ENCODE data around the gene APOM.

The APOM gene

GRCh38 chr6:31663961-31664789 is 8.5 kb downstream of the APOM start:
- H3K9me3 ChIP-seq: no peaks in the 10 kb centered on the region
- no peaks in the 10 kb centered on the region for H3K27me3 ChIP-seq
- no peak for TF ChIP-seq CTCF (IDR thresholded peaks at IDR 0.05)
- H3K4me3 ChIP-seq (ENCODE audit: low read depth in 1 of 2, low read length in 1 of 2): peak overlapping the region; percentile 81 to 97
- H3K36me3 ChIP-seq: peaks cover 50% of the 10 kb centered on the region
- peaks cover 55 to 67% of the 10 kb centered on the region in 2 experiments for H3K4me1 ChIP-seq (ENCODE audit: control insufficient read depth in 1 of 2, insufficient read depth in 1 of 2, low read depth in 1 of 2, low read length in 1 of 2)
- peak overlapping the region; percentile 96 for H3K27ac ChIP-seq

GRCh38 chr6:31664790-31665500 is 9.3 kb downstream of the APOM start, which contains the start of gene GPANK1:
GPANK1 (minus strand) TSS chr6:31664997; CDS start chr6:31664478, 519 bp downstream.
- Histone ChIP-seq H3K36me3 (peaks cover 57% of the 10 kb centered on the region), H3K4me3 (ENCODE audit: low read depth in 1 of 2, low read length in 1 of 2) (peak within 1 kb of the TSS; percentile 81 to 97), H3K27ac (peak within 1 kb of the TSS; percentile 96), H3K27me3 (no peaks in the 10 kb centered on the region), H3K4me1 (ENCODE audit: control insufficient read depth in 1 of 2, insufficient read depth in 1 of 2, low read depth in 1 of 2, low read length in 1 of 2) (peaks cover 47 to 59% of the 10 kb centered on the region in 2 experiments), H3K9me3 (no peaks in the 10 kb centered on the region)
- no peak for TF ChIP-seq CTCF (IDR thresholded peaks at IDR 0.05)

GRCh38 chr6:31665501-31666336 is 10.0 kb downstream of the APOM start, which contains the start of gene CSNK2B:
CSNK2B (plus strand) TSS chr6:31666080; CDS start chr6:31666832, 752 bp downstream.
- Histone ChIP-seq H3K27ac (peak within 1 kb of the TSS; percentile 96), H3K9me3 (no peaks in the 10 kb centered on the region), H3K4me3 (ENCODE audit: low read depth in 1 of 2, low read length in 1 of 2) (peak within 1 kb of the TSS; percentile 81 to 97), H3K36me3 (peaks cover 65% of the 10 kb centered on the region), H3K4me1 (ENCODE audit: control insufficient read depth in 1 of 2, insufficient read depth in 1 of 2, low read depth in 1 of 2, low read length in 1 of 2) (peaks cover 41 to 52% of the 10 kb centered on the region in 2 experiments), H3K27me3 (no peaks in the 10 kb centered on the region)
- TF ChIP-seq CTCF (IDR thresholded peaks at IDR 0.05): peak; percentile 49

- Histone ChIP-seq H3K27me3 (no peaks in the 10 kb centered on the region), H3K4me3 (ENCODE audit: low read depth in 1 of 2, low read length in 1 of 2) (peak overlapping the region; percentile 81 to 97), H3K9me3 (no peaks in the 10 kb centered on the region), H3K36me3 (peaks cover 69% of the 10 kb centered on the region), H3K27ac (peak overlapping the region; percentile 96), H3K4me1 (ENCODE audit: control insufficient read depth in 1 of 2, insufficient read depth in 1 of 2, low read depth in 1 of 2, low read length in 1 of 2) (peaks cover 35 to 46% of the 10 kb centered on the region in 2 experiments)
- TF ChIP-seq CTCF (IDR thresholded peaks at IDR 0.05): no peak
Observed at GRCh38 chr6:31666337-31666965, 10.8 kb downstream of the APOM start.

GRCh38 chr6:31669676-31670075 is 14.0 kb downstream of the APOM start, which contains the start of gene LY6G5B:
LY6G5B (plus strand) TSS chr6:31669976; CDS start chr6:31670951, 975 bp downstream.
- H3K36me3 ChIP-seq: peaks cover 69% of the 10 kb centered on the region
- no peak within 1 kb of the TSS for H3K4me3 ChIP-seq (ENCODE audit: low read depth in 1 of 2, low read length in 1 of 2)
- H3K27me3 ChIP-seq: no peaks in the 10 kb centered on the region
- no peak within 1 kb of the TSS for H3K27ac ChIP-seq
- no peak for TF ChIP-seq CTCF (IDR thresholded peaks at IDR 0.05)
- H3K4me1 ChIP-seq (ENCODE audit: control insufficient read depth in 1 of 2, insufficient read depth in 1 of 2, low read depth in 1 of 2, low read length in 1 of 2): peaks cover 18 to 20% of the 10 kb centered on the region in 2 experiments
- no peaks in the 10 kb centered on the region for H3K9me3 ChIP-seq
